ENCODE measurements around the gene SPTBN5.

Gene SPTBN5

DNA sequence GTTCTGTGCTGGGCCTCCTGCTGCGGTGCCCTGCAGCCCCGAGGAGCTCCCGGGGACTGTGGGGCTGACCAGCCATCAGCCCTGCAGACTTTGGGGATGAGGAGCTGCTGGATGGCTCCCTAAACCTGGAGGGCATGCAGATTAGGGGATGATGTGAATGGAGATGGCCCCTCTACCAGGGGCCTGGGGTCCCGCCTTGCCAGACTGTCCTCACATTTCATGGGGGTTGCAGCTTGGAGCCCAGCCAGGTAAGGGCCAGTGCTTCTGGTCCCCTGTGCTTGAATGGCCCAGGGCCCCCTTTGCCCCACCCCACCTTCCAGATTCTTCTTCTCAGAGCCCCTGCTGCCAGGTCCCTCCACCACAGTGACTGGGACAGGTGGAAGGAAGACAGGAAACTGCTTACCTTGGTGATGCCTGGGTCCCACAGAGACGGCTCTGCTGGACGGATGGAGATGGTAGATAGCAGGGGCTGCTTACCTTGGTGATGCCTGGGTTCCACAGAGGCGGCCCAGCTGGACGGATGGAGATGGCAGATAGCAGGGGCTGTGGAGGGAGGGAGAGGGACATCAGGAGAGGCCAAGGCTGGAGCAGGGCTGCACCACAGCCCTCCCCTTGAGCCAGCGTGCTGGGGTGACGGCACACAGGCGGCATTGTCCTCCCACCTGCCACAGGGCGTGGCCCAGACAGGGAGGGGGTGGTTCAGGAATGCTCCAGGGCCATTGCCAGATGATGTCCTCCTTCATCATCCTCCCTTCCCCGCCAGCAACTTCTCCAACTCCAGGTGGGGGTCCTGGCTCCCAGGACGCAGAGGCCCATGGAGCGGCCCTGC is at the start of gene SPTBN5:
TSS of gene SPTBN5 (minus strand) at position 632 of the 829 bp plus-strand sequence. CDS start at position 76, 556 bp downstream.
- DNase-seq (ENCODE audit: low read depth) = no peak

DNA sequence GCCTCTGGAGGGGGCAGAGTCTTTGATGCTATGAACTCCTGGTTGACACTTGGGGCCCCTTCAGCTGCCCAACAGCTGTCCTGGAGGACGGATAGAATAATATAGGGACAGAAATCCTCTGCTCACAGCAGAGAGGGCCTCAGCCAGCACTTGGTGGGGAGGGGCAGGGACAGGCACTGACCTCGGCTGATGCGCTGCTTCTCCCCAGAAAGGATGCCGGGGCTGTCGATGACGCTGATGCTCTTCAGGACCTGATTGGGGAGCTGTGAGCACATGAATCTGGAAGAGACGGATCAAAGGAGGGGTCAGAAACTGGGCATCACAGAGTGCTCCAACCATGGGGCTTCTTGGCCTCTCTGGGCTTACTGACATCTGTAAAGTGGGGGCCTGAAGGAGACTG is 49.0 kb upstream of the SPTBN5 start:
- DNase-seq (ENCODE audit: low read depth) = no peak

DNA sequence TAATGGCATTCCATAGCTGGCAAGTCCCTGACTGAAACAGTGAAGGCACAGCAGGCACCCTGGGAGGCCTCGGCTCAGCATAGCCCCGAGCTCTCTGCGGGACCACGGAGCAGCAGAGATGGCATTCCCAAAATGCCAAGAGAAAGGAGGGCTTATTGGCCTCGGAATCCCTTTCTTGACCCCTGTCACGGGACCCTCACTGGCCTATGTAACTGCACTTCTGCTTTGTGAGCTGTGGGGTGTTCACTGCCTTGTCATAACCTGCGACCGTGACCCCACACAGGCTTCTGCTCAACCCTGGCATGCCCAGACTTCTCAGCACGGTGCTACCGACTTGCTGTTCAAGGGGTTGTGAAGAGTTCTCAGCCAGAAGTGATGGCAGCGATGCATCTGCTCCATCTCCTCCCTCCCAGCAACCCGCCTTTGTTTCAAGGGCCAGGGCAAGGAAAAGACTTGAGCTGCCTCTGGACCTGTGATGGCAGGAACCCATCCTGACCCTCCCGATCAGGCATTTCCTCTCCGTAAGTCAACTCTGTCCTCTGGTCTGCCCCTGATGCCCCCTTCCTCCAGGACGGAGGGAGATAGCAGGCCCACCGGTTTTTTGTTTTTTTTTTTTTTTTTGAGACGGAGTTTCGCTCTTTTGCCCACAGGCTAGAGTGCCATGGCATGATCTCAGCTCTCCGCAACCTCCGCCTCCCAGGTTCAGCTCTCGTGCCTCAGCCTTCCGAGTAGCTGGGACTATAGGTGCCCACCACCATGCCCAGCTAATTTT is 48.0 kb upstream of the SPTBN5 start:
- DNase-seq (ENCODE audit: low read depth) = no peak

DNA sequence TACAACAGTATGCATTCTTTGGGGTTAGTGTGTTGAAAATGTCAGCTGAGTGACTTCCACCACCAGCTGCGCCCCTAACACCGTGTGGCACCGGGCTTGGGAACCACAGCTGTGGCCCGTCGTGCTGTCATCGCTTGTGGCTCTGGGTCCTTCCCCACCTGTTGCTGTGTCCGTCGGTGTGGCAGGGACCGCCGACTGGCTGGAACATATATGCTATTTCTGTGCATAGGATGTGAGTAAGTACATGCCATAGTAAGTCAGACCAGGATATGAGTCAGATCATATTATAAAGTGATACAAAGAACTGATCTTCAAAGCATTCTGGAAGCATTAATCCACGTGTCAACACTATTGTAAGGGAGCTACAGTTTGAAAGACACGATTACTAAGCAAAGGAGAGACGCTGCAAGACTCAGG is 46.6 kb upstream of the SPTBN5 start:
- peak; percentile 64 for DNase-seq (ENCODE audit: low read depth)

DNA sequence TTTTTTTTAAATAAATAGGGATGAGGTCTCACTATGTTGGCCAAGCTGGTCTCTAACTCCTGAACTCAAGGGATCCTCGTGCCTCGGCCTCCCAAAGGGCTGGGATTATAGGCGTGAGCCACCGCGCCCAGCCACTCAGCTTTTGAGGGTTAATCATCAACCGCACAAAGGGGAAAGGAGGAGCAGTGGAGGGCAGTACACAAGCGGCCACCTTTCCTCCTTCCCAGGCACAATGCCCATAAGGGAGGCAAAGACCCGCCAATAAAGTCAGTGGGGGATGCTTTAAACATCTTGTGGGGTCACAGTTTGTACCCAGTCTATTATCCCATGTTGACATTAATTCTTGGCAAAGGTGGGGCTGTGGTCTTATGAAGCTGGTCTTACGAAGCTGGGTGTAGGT is 46.1 kb upstream of the SPTBN5 start:
- no peak for DNase-seq (ENCODE audit: low read depth)

DNA sequence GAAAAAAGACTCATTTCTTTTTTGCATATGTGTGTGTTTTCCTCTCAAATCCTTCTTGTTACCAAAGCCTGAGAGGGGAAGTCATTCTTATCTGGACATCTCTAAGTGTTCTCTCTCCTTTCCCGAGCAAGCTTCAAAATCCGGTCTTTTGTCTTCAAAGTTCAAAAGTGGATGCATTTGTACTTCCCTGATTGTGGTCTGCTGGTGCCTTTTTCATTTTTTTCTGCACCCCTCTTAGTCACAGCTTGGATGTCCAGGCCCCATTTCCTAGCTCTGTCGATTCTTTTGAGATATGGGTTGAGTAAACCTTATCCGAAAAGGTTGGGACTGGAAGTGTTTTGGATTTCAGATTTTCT is 43.7 kb upstream of the SPTBN5 start:
- DNase-seq (ENCODE audit: low read depth) = no peak

DNA sequence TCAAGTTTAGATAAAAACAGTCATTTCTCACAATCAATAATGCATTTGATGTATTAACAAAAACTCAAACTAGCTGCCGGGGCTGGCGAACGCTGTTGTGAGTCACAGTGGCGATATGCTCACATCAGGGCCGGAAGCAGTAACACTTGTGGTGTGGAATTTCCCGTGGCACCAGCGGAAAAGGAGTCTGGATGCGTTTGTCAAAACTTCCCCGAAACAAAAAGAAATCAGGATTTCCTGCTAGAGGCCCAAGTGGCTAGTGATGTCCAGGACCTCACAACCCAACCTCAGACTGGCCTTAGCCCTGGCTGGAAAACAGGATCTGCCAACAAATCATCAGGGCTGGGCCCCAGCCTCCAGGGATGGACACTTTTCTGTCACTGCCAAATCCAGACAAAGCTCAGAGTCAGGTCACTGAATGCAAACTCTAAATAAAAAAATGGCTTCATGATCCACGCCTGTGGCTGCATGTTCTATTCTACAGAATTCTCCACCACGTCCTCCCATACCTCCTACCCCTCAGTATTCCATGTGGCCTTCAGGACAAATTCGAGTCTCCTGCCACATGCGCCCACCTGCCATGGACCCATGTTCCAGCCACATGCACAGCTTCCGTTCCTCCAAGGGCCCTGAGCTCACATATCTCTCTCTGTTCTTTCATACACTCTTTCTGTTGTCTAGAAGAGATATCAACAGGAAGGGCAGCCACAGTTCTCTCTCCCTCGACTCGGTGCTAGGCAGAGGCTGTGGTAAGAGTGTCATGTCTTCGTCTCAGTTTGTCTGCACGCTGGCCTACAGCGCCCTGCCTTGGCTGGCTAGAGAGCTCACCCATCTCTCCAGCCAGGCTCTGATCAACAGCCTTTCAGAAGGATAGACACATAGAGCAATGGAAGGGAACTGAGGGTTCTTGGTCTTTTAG is 43.1 kb upstream of the SPTBN5 start:
- DNase-seq (ENCODE audit: low read depth) = peak; percentile 65

DNA sequence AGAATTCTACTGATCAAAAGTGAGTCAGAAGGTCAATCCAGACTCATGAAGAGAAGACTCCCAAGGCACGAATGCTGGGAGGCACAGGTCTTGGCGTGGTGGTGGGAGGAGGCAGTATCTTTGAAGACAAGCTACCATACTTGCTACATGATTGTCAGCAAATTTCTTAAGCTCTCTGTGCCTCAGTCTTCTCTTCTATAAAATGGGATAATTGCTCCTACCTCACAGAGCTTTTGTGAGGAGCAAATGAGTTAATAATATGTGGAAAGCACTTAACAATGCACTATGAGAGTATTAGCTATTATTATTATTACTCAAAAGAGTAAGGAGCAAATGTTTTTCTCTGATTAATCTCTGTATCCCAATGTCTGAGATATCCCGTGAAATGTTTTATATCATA is 42.3 kb upstream of the SPTBN5 start:
- peak; percentile 16 for DNase-seq (ENCODE audit: low read depth)

DNA sequence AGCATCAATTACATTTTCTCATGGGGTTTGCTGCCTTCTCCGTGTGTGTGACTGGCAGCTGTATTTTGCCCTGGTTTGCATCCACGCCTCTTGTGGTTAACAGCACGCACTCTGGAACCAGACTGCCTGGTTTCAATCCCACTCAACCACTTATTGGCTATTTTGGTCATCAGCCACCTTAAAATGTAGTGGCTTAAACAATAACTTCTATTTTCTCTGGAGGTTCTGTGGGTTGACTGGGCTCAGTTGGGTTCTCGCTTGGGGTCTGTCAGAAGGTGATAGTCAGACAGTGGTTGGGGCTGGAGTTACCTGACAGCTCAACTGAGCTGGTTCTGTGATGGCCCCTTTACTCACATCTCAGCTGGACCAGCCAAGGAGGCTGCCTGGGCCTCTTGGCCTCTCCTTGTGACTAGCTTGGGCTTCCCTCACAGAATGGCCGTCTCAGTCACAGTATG is 41.7 kb upstream of the SPTBN5 start:
- DNase-seq (ENCODE audit: low read depth) = peak; percentile 42

DNA sequence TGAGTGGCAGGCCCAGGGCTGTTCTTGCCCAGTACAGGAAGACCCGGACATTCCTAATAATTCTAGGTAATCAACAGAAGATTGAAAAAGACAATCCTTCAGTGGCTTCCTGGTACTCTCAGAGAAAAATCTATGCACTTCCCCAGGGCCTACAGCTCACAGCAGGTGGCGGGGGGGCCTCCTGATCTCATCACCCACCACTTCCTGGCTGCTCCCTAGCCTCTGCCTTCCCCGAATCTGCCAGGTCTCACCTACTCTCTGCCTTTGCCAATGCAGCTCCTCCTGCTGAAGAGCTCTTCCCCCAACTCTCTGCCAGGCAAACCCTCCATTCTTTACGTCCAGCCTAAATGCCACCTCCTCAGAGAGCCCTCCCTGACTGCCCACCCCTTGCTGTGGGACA is 41.0 kb upstream of the SPTBN5 start:
- DNase-seq (ENCODE audit: low read depth) = peak; percentile 58

DNA sequence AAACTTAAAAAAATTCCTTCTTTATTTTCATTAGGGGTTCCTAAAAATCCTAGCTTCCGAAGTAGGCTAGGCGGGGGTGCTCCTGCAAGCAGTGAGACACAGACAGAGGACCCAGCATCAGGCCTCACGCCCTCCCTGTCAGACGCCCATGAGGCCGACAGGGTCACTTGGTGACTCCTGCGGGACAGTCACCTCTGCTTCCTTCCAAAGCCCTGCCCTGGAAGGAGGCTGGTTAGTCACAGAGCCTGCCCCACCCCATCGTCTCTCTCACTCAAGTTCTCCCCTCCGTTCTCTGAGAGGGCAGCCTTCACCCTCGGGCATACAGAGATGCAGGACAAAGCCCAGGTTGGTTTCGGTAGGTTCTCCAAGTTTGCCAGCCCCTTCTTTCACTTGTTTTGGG is 39.9 kb upstream of the SPTBN5 start:
- no peak for DNase-seq (ENCODE audit: low read depth)

DNA sequence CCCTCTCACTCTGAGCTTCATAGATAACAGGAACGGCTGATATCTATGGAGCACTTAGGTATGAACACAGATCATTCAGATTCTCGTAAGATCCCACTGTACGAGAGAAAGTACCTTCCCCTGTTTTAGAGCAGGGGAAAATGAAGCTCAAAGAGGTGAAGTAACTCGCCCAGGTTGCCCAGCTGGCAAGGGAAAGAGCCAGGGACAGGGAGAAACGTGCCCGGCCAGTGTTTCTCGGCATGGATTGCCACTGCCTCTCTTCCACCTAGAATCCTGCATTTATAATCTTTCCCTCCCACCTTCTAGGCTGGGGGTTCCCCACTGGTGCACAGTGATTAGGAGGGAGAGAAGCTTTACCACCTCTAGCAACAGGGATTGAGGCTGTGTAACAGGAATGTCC is 39.5 kb upstream of the SPTBN5 start:
- no peak for DNase-seq (ENCODE audit: low read depth)

DNA sequence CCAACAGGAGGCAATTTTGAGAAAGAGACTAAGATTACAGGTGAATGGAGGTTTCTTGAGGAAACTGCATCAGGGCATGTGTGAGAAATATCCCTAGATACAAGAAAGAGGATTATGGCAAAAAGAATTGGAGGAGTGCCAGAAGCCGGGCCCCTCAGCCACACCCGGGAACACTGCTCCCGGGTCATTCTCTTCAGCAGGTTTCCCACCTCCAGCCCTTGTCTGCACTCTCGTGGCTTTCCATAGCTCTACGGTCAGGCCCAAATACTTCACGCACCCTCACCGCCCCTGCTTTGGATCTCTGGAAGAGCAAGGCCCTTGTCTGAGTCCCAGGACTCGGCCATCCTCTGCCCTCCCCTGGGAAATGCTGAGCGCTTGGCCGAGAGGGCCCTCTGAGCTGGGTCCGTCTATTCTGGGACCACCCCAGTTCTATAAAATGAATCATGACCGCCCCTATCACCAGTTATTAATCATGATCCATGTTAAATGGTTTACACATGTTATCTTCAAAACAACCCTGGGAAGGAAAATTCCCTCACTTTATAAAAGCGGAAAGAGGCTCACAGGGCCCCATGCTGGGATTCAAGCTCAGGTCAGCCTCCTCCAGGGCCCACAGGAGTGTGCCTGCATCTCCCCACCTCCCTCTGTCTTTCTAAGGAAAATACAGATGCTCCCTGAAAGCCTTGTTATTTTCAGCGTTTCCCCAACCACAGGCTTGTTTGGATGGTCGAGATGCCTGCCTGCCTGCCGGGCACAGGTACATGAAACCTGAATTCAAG is 38.8 kb upstream of the SPTBN5 start:
- DNase-seq (ENCODE audit: low read depth) = no peak

DNA sequence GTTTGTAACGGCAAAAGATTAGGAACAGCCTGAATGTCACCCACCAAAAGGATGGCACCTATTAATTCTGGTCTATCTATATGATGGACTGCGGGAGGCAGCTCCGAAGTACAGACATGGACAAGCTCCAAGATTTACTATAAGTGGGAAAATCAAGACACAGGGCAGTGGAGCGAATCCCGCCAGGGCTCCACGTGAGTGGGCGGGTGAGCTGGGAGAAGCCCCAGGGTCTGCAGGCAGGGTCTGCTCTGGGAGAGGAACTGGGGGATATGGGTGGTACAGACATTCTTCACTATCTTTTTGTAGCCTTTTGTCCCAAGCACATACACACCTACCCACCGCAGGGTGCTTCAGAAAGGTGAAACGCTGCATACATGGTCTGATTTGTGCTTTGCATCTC is 38.2 kb upstream of the SPTBN5 start:
- DNase-seq (ENCODE audit: low read depth) = no peak

DNA sequence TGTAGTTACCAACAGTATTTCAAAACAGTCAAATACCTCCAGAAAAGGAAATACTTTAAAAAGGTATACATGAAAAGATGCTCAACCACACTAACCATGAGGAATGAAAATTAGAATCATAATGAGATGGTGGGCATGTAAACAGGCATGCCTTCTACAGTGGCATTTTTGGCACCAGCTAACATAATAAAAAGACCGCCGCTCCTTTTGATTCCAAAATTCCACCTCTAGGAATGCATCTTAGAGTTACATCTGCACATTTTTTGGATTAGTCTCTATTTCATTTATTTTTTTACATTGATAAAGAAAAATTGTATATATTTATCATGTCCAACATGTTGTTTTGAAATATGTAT is 37.0 kb upstream of the SPTBN5 start:
- DNase-seq (ENCODE audit: low read depth) = no peak

DNA sequence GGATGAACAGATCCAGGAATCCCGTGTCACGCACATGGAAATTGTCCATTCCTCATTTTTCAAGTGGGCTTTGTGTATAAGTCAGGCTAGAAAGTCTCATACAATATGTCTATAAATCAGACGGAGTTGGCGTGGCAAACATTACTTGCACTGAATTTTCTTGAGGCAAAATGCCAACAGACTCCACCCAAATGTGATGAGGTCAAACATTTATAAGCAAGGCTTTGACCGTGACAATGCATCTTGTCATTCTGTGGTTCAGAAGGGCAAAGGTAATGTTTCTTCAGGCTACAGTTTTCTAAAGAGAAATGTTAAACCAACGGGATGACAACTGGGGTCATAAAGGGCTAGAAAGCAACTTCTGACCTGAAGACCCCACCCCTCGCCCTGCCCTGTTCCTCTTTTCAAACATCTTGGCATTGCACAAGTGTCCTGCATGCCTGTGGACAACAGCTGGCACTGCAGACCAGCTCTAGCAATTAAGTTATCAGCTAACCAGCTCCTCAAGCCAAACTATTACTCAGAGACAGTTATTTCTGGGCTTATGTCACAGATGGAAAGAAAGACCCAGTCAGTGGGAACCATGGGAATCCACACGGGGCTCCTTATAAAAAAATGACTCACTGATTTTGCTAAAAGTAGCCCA is 36.5 kb upstream of the SPTBN5 start:
- no peak for DNase-seq (ENCODE audit: low read depth)

DNA sequence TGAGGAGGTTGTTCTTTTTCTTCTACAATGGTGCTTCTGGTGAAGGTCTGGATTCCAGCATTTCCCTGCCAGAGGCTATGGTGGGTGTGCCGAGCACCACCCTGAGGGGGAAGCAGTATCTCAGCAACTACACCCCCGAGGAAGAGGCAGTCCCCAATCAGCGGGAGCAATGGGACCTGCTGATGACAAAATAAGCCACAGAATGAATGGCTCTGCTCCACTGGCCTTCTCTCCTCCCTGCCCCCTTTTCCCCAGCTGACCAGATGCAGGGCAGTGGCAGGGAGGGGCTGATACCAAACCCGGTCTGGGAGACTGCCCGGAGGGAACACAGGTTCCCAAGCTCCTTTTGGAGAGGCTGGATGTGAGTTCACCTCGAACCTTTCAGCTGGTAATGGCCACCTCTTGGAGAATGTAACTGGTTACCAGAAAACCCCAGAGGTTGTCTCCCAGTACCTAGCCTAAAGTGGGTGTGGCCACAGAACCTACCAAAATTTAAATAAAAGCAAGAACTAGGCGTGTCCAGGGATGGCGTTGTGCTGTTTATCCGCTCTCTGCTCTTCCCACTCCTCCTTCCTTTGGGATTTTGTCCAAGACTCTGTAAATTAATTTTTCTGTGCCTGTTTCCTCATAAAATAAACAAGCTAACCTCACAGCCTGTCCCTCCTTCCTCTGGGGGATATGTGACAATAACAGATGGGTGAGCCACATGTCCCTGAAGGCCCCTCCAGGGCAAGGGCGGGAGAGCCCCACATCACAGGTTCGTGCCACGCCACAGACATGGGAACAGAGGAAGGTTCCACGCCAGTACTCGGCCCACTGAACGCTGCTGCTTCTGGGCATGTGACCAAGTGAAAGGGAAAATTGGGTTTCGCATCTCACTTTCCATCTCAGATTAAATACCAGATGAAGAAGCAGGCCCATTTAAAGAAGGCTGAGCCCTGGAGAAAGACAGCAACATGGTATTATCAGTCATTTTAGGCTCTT is 35.1 kb upstream of the SPTBN5 start:
- no peak for DNase-seq (ENCODE audit: low read depth)

DNA sequence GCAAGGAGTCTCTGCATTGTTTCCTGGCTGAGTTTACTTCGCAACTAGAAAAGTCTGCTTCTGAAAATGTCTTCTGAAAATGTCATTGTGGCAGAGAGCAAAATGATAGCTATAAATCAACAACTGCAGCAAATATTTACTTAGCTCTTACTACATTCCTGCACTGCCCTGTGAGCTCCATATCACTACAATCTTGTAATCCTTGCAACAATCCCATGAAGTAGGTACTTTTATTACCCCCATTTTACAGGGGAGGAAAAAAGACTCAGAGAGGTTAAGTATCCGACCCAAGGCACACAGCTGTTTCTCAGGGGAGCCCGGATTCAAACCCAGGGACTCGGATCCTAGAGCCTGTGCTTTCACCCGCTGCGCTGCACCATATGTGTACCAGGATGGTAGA is 34.2 kb upstream of the SPTBN5 start:
- no peak for DNase-seq (ENCODE audit: low read depth)

DNA sequence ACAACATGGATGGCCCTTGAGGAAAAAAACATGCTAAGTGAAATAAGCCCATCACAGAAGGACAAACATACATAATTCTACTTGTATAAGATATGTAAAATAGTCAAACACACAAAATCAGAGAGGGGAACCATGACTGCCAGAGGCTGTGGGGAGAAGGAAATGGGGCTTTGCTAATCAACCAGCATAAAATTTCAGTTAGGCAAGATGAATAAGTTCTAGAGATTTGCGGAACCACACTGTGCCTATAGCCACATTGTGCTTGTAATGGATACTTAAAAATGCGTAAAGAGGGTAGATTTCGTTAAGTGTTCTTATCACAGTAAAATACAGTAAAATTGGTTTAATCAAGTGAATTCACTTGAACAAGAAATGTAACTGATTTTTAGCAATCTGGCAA is 33.7 kb upstream of the SPTBN5 start:
- DNase-seq (ENCODE audit: low read depth) = no peak
